H1 (cell line): ENCODE measurements around the gene PPA2. TPM values are rescaled to one million over a fixed set of nuclear protein-coding genes. Genes with fewer than 3 reads are reported as not detected.

Experiments used
- CTCF ChIA-PET: fragments of 300-600 bp; sonication (Branson Sonifier 250); formaldehyde crosslinking; loops from one replicate; lab custom pipeline; 2021; ENCODE audit not compliant: partially characterized antibody; lab: Charles Lee
- POLR2A ChIA-PET: fragments of 300-600 bp; sonication (Branson Sonifier 250); formaldehyde crosslinking; loops from one replicate; lab custom pipeline; 2021; ENCODE audit warnings: inconsistent platforms; ENCODE audit not compliant: partially characterized antibody; lab: Charles Lee
- DNase-seq, 2 experiments: peaks; one replicate each; pipeline versions ENCODE4 v3.0.0 to v3.0.0-alpha.2; 2010 to 2022; ENCODE audit warnings: low spot score in 2 of 2, low read depth in 1 of 2, mixed read lengths in 1 of 2
- FAIRE-seq: peaks from 2 replicates; lab custom pipeline; 2011; peaks lifted over from hg19 to GRCh38; lab: Jason Lieb, UNC
- H2AFZ ChIP-seq: 2 replicates; pipeline ENCODE4 v1.8.1; 2012; ENCODE audit warnings: low read length, inconsistent platforms
- H2AK5ac ChIP-seq: 2 replicates; pipeline ENCODE4 v1.6.1; 2013; ENCODE audit warnings: low read depth, low read length
- H2BK120ac ChIP-seq: replicated peaks from 2 replicates; pipeline ENCODE3; 2013; ENCODE audit warnings: low read depth, low read length, inconsistent platforms
- H2BK12ac ChIP-seq: 2 replicates; pipeline ENCODE4 v1.6.1; 2013; ENCODE audit warnings: low read depth, low read length
- H2BK15ac ChIP-seq: 2 replicates; pipeline ENCODE4 v1.6.1; 2013; ENCODE audit warnings: low read length
- H2BK20ac ChIP-seq: 2 replicates; pipeline ENCODE4 v1.6.1; 2013; ENCODE audit warnings: low read length
- H2BK5ac ChIP-seq: 2 replicates; pipeline ENCODE4 v1.6.1; 2013; ENCODE audit warnings: low read depth, low read length
- H3K14ac ChIP-seq: 2 replicates; pipeline ENCODE4 v1.6.1; 2013; ENCODE audit warnings: inconsistent platforms; ENCODE audit not compliant: insufficient read length
- H3K18ac ChIP-seq: 2 replicates; pipeline ENCODE4 v1.6.1; 2013; ENCODE audit warnings: low read length; ENCODE audit errors: extremely low read depth
- H3K23ac ChIP-seq: 2 replicates; pipeline ENCODE4 v1.6.1; 2013; ENCODE audit warnings: inconsistent platforms; ENCODE audit not compliant: insufficient read length
- H3K23me2 ChIP-seq: 2 replicates; pipeline ENCODE4 v1.6.1; 2013; ENCODE audit warnings: low read depth, low read length
- H3K27ac ChIP-seq: 2 replicates; pipeline ENCODE4 v1.6.1; 2011; ENCODE audit warnings: low read depth, low read length, inconsistent platforms
- H3K27me3 ChIP-seq, 4 experiments: replicated peaks in 1 of 4; 1 replicate in 1 of 4; 2 replicates in 3 of 4; pipeline versions ENCODE4 v1.6.1 to v1.8.1; 2011 to 2013; ENCODE audit warnings: low read length in 3 of 4, mild to moderate bottlenecking in 3 of 4, inconsistent platforms in 2 of 4, mixed read lengths in 2 of 4, moderate library complexity in 1 of 4; ENCODE audit not compliant: control insufficient read depth in 3 of 4, insufficient read depth in 3 of 4; ENCODE audit errors: extremely low read depth in 1 of 4
- H3K36me3 ChIP-seq, 4 experiments: 2 replicates each; pipeline versions ENCODE4 v1.6.1 to v1.8.1; 2011 to 2013; ENCODE audit warnings: mild to moderate bottlenecking in 4 of 4, low read length in 3 of 4, moderate library complexity in 2 of 4, control low read depth in 1 of 4, inconsistent platforms in 1 of 4; ENCODE audit not compliant: insufficient read depth in 4 of 4, control insufficient read depth in 2 of 4
- H3K4ac ChIP-seq: replicated peaks from 2 replicates; pipeline ENCODE3; 2013; ENCODE audit warnings: low read length, low read depth, mixed read lengths, inconsistent platforms; ENCODE audit not compliant: insufficient read length
- H3K4me1 ChIP-seq, 4 experiments: replicated peaks in 1 of 4; 1 replicate in 1 of 4; 2 replicates in 3 of 4; pipeline versions ENCODE4 v1.6.1 to v1.8.1; 2011 to 2013; ENCODE audit warnings: low read length in 3 of 4, inconsistent platforms in 2 of 4, mixed read lengths in 1 of 4; ENCODE audit not compliant: insufficient read depth in 4 of 4, control insufficient read depth in 3 of 4
- H3K4me2 ChIP-seq, 2 experiments: 2 replicates each; pipeline versions ENCODE4 v1.6.1 to v1.8.1; 2011 to 2013; ENCODE audit warnings: low read depth in 2 of 2, low read length in 2 of 2, control low read depth in 1 of 2, inconsistent platforms in 1 of 2, mild to moderate bottlenecking in 1 of 2; ENCODE audit not compliant: insufficient read depth in 1 of 2
- H3K4me3 ChIP-seq, 4 experiments: fragments of 200-600, 300-600 bp in 1 of 4; sonication (generic), shearing (Covaris generic), sonication (Bioruptor Twin) in 1 of 4; 2 replicates each; pipeline versions ENCODE4 v1.5.1 to v1.8.1; 2011 to 2016; ENCODE audit warnings: low read length in 4 of 4, low read depth in 3 of 4, control low read depth in 2 of 4, inconsistent platforms in 2 of 4, mild to moderate bottlenecking in 2 of 4, mixed read lengths in 1 of 4, moderate library complexity in 1 of 4; ENCODE audit not compliant: insufficient read depth in 2 of 4; ENCODE audit errors: extremely low read depth in 1 of 4
- H3K56ac ChIP-seq: replicated peaks from 2 replicates; pipeline ENCODE3; 2013; ENCODE audit warnings: low read depth, mild to moderate bottlenecking, mixed read lengths, low read length, inconsistent platforms; ENCODE audit not compliant: insufficient read length
- H3K79me1 ChIP-seq: 2 replicates; pipeline ENCODE4 v1.6.1; 2013; ENCODE audit warnings: low read depth, low read length, control low read depth
- H3K79me2 ChIP-seq, 2 experiments: 2 replicates each; pipeline versions ENCODE4 v1.6.1 to v1.8.1; 2012 to 2013; ENCODE audit warnings: low read length in 2 of 2, mild to moderate bottlenecking in 2 of 2, inconsistent platforms in 1 of 2; ENCODE audit not compliant: insufficient read depth in 2 of 2, control insufficient read depth in 1 of 2
- H3K9ac ChIP-seq, 4 experiments: replicated peaks in 1 of 4; 1 replicate in 1 of 4; 2 replicates in 3 of 4; pipeline versions ENCODE4 v1.6.1 to v1.8.1; 2011 to 2013; ENCODE audit warnings: low read depth in 3 of 4, low read length in 3 of 4, control low read depth in 2 of 4, mild to moderate bottlenecking in 2 of 4, moderate library complexity in 2 of 4, inconsistent platforms in 1 of 4; ENCODE audit errors: extremely low read depth in 1 of 4
- H3K9me3 ChIP-seq, 2 experiments: 2 replicates each; pipeline versions ENCODE4 v1.6.1 to v1.8.1; 2012 to 2013; ENCODE audit warnings: mild to moderate bottlenecking in 2 of 2, moderate library complexity in 2 of 2, control low read depth in 1 of 2, inconsistent platforms in 1 of 2, low read depth in 1 of 2, low read length in 1 of 2, mixed read lengths in 1 of 2; ENCODE audit not compliant: insufficient read depth in 2 of 2
- H4K20me1 ChIP-seq, 2 experiments: replicated peaks in 1 of 2; 2 replicates each; pipeline versions ENCODE3 to v1.8.1; 2011 to 2013; ENCODE audit warnings: inconsistent platforms in 2 of 2, low read length in 2 of 2, mild to moderate bottlenecking in 1 of 2; ENCODE audit not compliant: insufficient read depth in 2 of 2, control insufficient read depth in 1 of 2
- H4K5ac ChIP-seq: 2 replicates; pipeline ENCODE4 v1.6.1; 2013; ENCODE audit warnings: low read length, low read depth, mixed read lengths, inconsistent platforms; ENCODE audit not compliant: insufficient read length
- H4K8ac ChIP-seq: 2 replicates; pipeline ENCODE4 v1.8.0; 2013; ENCODE audit warnings: mild to moderate bottlenecking, moderate library complexity, low read length, inconsistent platforms; ENCODE audit not compliant: insufficient read depth; ENCODE audit errors: extremely low read depth
- H4K91ac ChIP-seq: replicated peaks from 2 replicates; pipeline ENCODE3; 2013; ENCODE audit warnings: low read length, mixed read lengths, inconsistent platforms; ENCODE audit not compliant: insufficient read length
- BRCA1 ChIP-seq: IDR thresholded peaks from 2 replicates; pipeline ENCODE4 v1.6.1; 2012; ENCODE audit warnings: low read depth, low read length, improper control_type of control experiment
- EGR1 ChIP-seq: IDR thresholded peaks from 2 replicates; pipeline ENCODE4 v1.6.1; 2011; ENCODE audit warnings: low read depth, low read length, borderline replicate concordance
- HDAC6 ChIP-seq: IDR thresholded peaks from one replicate; pipeline ENCODE4 v1.7.1; 2012; ENCODE audit warnings: low read depth, mild to moderate bottlenecking, inconsistent platforms, low read length, moderate library complexity
- JUN ChIP-seq: IDR thresholded peaks from 2 replicates; pipeline ENCODE4 v1.6.1; 2011; ENCODE audit warnings: low read depth, mild to moderate bottlenecking, improper control_type of control experiment, low read length
- KDM4A ChIP-seq: IDR thresholded peaks from one replicate; pipeline ENCODE4 v1.7.1; 2012; ENCODE audit warnings: low read depth, mild to moderate bottlenecking, moderate library complexity, low read length, inconsistent platforms; ENCODE audit not compliant: severe bottlenecking
- MAFK ChIP-seq: IDR thresholded peaks from 2 replicates; pipeline ENCODE4 v1.6.1; 2012; ENCODE audit warnings: low read depth, mild to moderate bottlenecking, improper control_type of control experiment, low read length
- NANOG ChIP-seq: IDR thresholded peaks from 2 replicates; pipeline ENCODE4 v1.6.1; 2011; ENCODE audit warnings: low read length, low read depth, mild to moderate bottlenecking, inconsistent platforms; ENCODE audit not compliant: insufficient read depth, poor library complexity, severe bottlenecking
- WGBS, 2 experiments: shearing (Covaris generic) in 1 of 2; methylation state at CpG; one replicate each; pipeline versions ENCODE4 v1.1.6 to v1.1.7; 2013 to 2015; ENCODE audit warnings: low lambda C conversion rate in 2 of 2, mixed read lengths in 2 of 2, inconsistent platforms in 1 of 2, low coverage in 1 of 2, missing lambda C conversion rate in 1 of 2; ENCODE audit not compliant: insufficient replicate concordance in 2 of 2, insufficient coverage in 1 of 2, insufficient read length in 1 of 2; ENCODE audit errors: extremely low coverage in 1 of 2, missing lambda C conversion rate in 1 of 2; 5-methylcytosine and 5-hydroxymethylcytosine counted together
- polyA plus RNA-seq, 7 experiments: library from polyadenylated mRNA; depleted of rRNA in 3 of 7; stranded (reverse) in 5 of 7; unstranded in 2 of 7; fragments of >200 nt in 5 of 7; fragments of 200-250 nt in 2 of 7; gene quantifications; 1 replicate in 5 of 7; 2 replicates in 1 of 7; 4 replicates in 1 of 7; pipeline versions ENCODE4 v1.2.1 to v1.2.3, GENCODE V29; 2011 to 2013; ENCODE audit warnings: missing spikeins in 2 of 7, mixed read lengths in 2 of 7
- total RNA-seq: library from RNA; stranded (reverse); fragmentation: NEBNext Ultra II Directional; extraction: Animal tissue kit (Norgen Biotek cat#: 25700); gene quantifications from 2 replicates; pipeline ENCODE4 v1.2.1, GENCODE V29; 2021

The PPA2 gene
- total and polyA plus RNA-seq, 2 of the 8 experiments (the other 6 are each of a cell fraction or from before 2014, with no cell fraction given), result 24.9 to 62.7 TPM

GRCh38 chr4:105495667-105496066 is 21.8 kb upstream of the PPA2 start:
- H3K9me3 ChIP-seq, result peaks cover 0 to 3% of the 10 kb centered on the region in 2 experiments; a peak in 1 of 4 replicates
- H3K23me2 ChIP-seq, result no peaks in the 10 kb centered on the region
- WGBS, 2 experiments, result 90% methylated on average over 3 of the region's 3 CpGs; no CpG with 5 or more reads in 1 of the 2 experiments
- H4K8ac ChIP-seq, result no peak overlapping the region
- H2BK120ac ChIP-seq, result no peak overlapping the region
- no peak overlapping the region for H3K4me2 ChIP-seq
- DNase-seq (no peak), FAIRE-seq (no peak)
- no peak overlapping the region for H3K9ac ChIP-seq
- no peak overlapping the region for H2BK12ac ChIP-seq
- H4K91ac ChIP-seq, result no peak overlapping the region
- H3K79me2 ChIP-seq, result no peaks in the 10 kb centered on the region
- CTCF ChIA-PET, result interaction anchor here (1.0 to 2.2 kb wide), 5 partner anchors 12 to 171 kb away, joined by 3 to 11 read pairs (median 3); no protein-coding TSS in a partner anchor
- no peaks in the 10 kb centered on the region for H3K36me3 ChIP-seq
- no peaks in the 10 kb centered on the region for H3K79me1 ChIP-seq
- H2AFZ ChIP-seq, result no peak overlapping the region
- H3K27me3 ChIP-seq, result no peaks in the 10 kb centered on the region
- no peak overlapping the region for H3K56ac ChIP-seq
- no peak for TF ChIP-seq KDM4A
- TF ChIP-seq EGR1, result no peak
- TF ChIP-seq NANOG, result no peak
- no peak for TF ChIP-seq MAFK
- no peak for TF ChIP-seq JUN
- TF ChIP-seq HDAC6, result no peak
- TF ChIP-seq BRCA1, result no peak
- H3K4me3 ChIP-seq, result no peak overlapping the region
- no peak overlapping the region for H2BK20ac ChIP-seq
- H2BK15ac ChIP-seq, result no peak overlapping the region
- no peak overlapping the region for H3K23ac ChIP-seq
- H3K4me1 ChIP-seq, result no peaks in the 10 kb centered on the region
- no peaks in the 10 kb centered on the region for H4K20me1 ChIP-seq
- POLR2A ChIA-PET, result no interaction called here
- H2BK5ac ChIP-seq, result no peak overlapping the region
- no peak overlapping the region for H2AK5ac ChIP-seq
- no peak overlapping the region for H4K5ac ChIP-seq
- H3K14ac ChIP-seq, result no peak overlapping the region
- no peak overlapping the region for H3K4ac ChIP-seq
- no peak overlapping the region for H3K18ac ChIP-seq
- H3K27ac ChIP-seq, result no peak overlapping the region
